OCI-LY3 (cell line): ENCODE measurements around the gene SURF4.
"Not testable (repeated sequence)": the region's sequence is repeated elsewhere in the genome, so short reads cannot be mapped to it uniquely, and the experiment has no call there.

Source experiments
- CTCF ChIP-seq: fragments of 200-600, 300-600 bp; sonication (generic); IDR thresholded peaks from 2 replicates; pipeline ENCODE4 v1.5.1; 2014; ENCODE audit warnings: antibody characterized with exemption, low read length, low read depth
- EZH2phosphoT487 ChIP-seq: fragments of 200-600 bp; shearing (Covaris generic); IDR thresholded peaks from 2 replicates; pipeline ENCODE4 v1.6.1; 2018; ENCODE audit warnings: antibody characterized with exemption, mixed run types, low read depth

- TF ChIP-seq CTCF: peak; percentile 42
- TF ChIP-seq EZH2phosphoT487: not testable (repeated sequence)
These were observed 46.3 kb downstream of the SURF4 start for GRCh38 chr9:133329306-133330156.
